NT2/D1 (cell line): ENCODE data around the gene AOAH.

Source experiments
- SUZ12 ChIP-seq: IDR thresholded peaks from 2 replicates; pipeline ENCODE4 v1.6.1; 2011; ENCODE audit not compliant: insufficient read length, insufficient read depth; ENCODE audit errors: extremely low read depth
- YY1 ChIP-seq: IDR thresholded peaks from 2 replicates; pipeline ENCODE4 v1.6.1; 2011; ENCODE audit not compliant: insufficient read length, insufficient read depth
- ZNF274 ChIP-seq: IDR thresholded peaks from 2 replicates; pipeline ENCODE4 v1.6.1; 2011; ENCODE audit warnings: mild to moderate bottlenecking, low read depth, low read length

DNA sequence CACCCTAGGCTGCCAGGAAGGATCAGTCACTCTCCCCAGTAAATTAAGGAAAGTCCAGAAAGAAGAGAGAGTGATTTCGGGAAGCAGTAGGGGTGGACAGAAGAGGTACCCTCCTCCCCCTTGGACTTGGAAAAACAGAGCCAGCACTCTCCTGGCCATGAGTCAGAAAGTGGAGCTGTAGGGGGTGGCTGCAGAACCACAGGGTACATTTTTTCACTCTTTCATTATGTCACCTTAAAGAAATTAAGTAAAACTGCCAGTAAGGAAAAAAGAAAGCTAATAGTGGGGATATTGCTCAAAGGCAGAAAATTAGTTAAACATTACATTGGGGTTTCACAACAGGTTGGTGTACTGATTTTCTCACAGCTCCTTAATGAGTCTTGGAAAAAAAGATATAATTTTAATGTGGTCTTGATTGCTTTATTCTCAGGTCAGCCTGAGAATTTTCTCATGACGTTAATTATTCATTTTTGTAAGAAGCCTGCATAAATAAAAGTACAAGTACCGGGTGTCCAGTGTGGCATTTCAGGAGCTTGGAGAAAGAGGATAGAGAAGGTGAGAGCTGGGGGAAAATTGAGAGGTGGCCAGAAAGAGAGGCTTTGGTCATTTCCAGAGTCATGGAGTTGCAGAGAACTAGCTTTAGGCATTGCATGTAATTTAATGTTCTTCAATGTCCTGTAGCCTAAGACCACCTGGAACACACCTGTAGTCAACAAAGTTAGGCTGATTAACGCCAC is 23.2 kb upstream of the AOAH start:
- TF ChIP-seq SUZ12 (no peak), YY1 (no peak), ZNF274 (no peak)
